H9 (cell line): ENCODE results near the gene POLR2L. TPM values are rescaled to one million over a fixed set of nuclear protein-coding genes. Genes with fewer than 3 reads are reported as not detected.

Experiments used
- DNase-seq: peaks from one replicate; pipeline ENCODE4 v3.0.0-alpha.2; 2017
- H2AFZ ChIP-seq: one replicate; pipeline ENCODE4 v1.6.1; 2013; ENCODE audit warnings: mild to moderate bottlenecking, low read length, control low read depth, moderate library complexity
- H2AK5ac ChIP-seq: 2 replicates; pipeline ENCODE4 v1.6.1; 2013; ENCODE audit warnings: low read length, control low read depth, mixed read lengths; ENCODE audit not compliant: insufficient read length
- H2BK120ac ChIP-seq: one replicate; pipeline ENCODE4 v1.6.1; 2013; ENCODE audit warnings: low read depth, mild to moderate bottlenecking, low read length, control low read depth, inconsistent platforms; ENCODE audit not compliant: poor library complexity, severe bottlenecking
- H2BK12ac ChIP-seq: 2 replicates; pipeline ENCODE4 v1.6.1; 2013; ENCODE audit warnings: low read length, control low read depth, mixed read lengths, low read depth; ENCODE audit not compliant: insufficient read length
- H2BK15ac ChIP-seq: 2 replicates; pipeline ENCODE4 v1.6.1; 2013; ENCODE audit warnings: low read depth, low read length, control low read depth
- H2BK20ac ChIP-seq: one replicate; pipeline ENCODE4 v1.6.1; 2013; ENCODE audit warnings: low read depth, mild to moderate bottlenecking, low read length, control low read depth, inconsistent platforms; ENCODE audit not compliant: poor library complexity, severe bottlenecking
- H2BK5ac ChIP-seq: 2 replicates; pipeline ENCODE4 v1.6.1; 2013; ENCODE audit warnings: low read length, control low read depth, mixed read lengths; ENCODE audit not compliant: insufficient read length
- H3K14ac ChIP-seq: 2 replicates; pipeline ENCODE4 v1.6.1; 2013; ENCODE audit warnings: low read length, control low read depth; ENCODE audit not compliant: insufficient read depth
- H3K18ac ChIP-seq: 2 replicates; pipeline ENCODE4 v1.6.1; 2013; ENCODE audit warnings: low read depth, mild to moderate bottlenecking, mixed read lengths, low read length, control low read depth; ENCODE audit not compliant: insufficient read length
- H3K23ac ChIP-seq: 2 replicates; pipeline ENCODE4 v1.6.1; 2013; ENCODE audit warnings: low read length, control low read depth, mixed read lengths, low read depth; ENCODE audit not compliant: insufficient read length
- H3K23me2 ChIP-seq: 2 replicates; pipeline ENCODE4 v1.6.1; 2013; ENCODE audit warnings: low read depth, mild to moderate bottlenecking, mixed read lengths, low read length, control low read depth; ENCODE audit not compliant: insufficient read length, poor library complexity, severe bottlenecking
- H3K27ac ChIP-seq: 2 replicates; pipeline ENCODE4 v1.5.1; 2013; ENCODE audit warnings: low read length, control low read depth, mixed read lengths, low read depth; ENCODE audit not compliant: insufficient read length
- H3K27me3 ChIP-seq: 2 replicates; pipeline ENCODE4 v1.6.1; 2013; ENCODE audit warnings: low read length, control low read depth, inconsistent platforms; ENCODE audit not compliant: insufficient read depth
- H3K4ac ChIP-seq: 2 replicates; pipeline ENCODE4 v1.6.1; 2013; ENCODE audit warnings: low read depth, mild to moderate bottlenecking, control low read depth, inconsistent platforms, low read length, moderate library complexity
- H3K4me1 ChIP-seq: 2 replicates; pipeline ENCODE4 v1.6.1; 2013; ENCODE audit warnings: low read length, control low read depth, inconsistent platforms; ENCODE audit not compliant: insufficient read depth
- H3K4me2 ChIP-seq: 2 replicates; pipeline ENCODE4 v1.6.1; 2013; ENCODE audit warnings: low read length, control low read depth, mixed read lengths; ENCODE audit not compliant: insufficient read length, insufficient read depth
- H3K56ac ChIP-seq: 2 replicates; pipeline ENCODE4 v1.6.1; 2013; ENCODE audit warnings: low read depth, mild to moderate bottlenecking, mixed read lengths, low read length, control low read depth; ENCODE audit not compliant: insufficient read length
- H3K79me1 ChIP-seq: 2 replicates; pipeline ENCODE4 v1.6.1; 2013; ENCODE audit warnings: low read depth, mild to moderate bottlenecking, moderate library complexity, low read length, control low read depth, inconsistent platforms; ENCODE audit not compliant: insufficient read depth, poor library complexity, severe bottlenecking
- H3K79me2 ChIP-seq: 2 replicates; pipeline ENCODE4 v1.6.1; 2013; ENCODE audit warnings: low read length, control low read depth, inconsistent platforms; ENCODE audit not compliant: insufficient read depth
- H3K9ac ChIP-seq: 2 replicates; pipeline ENCODE4 v1.6.1; 2013; ENCODE audit warnings: low read length, control low read depth, mixed read lengths; ENCODE audit not compliant: insufficient read length; ENCODE audit errors: extremely low read depth
- H3K9me3 ChIP-seq: one replicate; pipeline ENCODE4 v1.6.1; 2013; ENCODE audit warnings: low read depth, low read length, inconsistent platforms; ENCODE audit not compliant: control insufficient read depth
- H3T11ph ChIP-seq: one replicate; pipeline ENCODE4 v1.6.1; 2013; ENCODE audit warnings: mild to moderate bottlenecking, low read length, control low read depth, inconsistent platforms
- H4K20me1 ChIP-seq: one replicate; pipeline ENCODE4 v1.6.1; 2013; ENCODE audit not compliant: control insufficient read depth, insufficient read length, insufficient read depth
- H4K5ac ChIP-seq: 2 replicates; pipeline ENCODE4 v1.6.1; 2013; ENCODE audit warnings: low read depth, mild to moderate bottlenecking, mixed read lengths, low read length, control low read depth; ENCODE audit not compliant: insufficient read length
- H4K8ac ChIP-seq: replicated peaks from 2 replicates; pipeline ENCODE4 v1.6.1; 2013; ENCODE audit warnings: low read length, control low read depth, mixed read lengths, low read depth; ENCODE audit not compliant: insufficient read length
- H4K91ac ChIP-seq: 2 replicates; pipeline ENCODE4 v1.6.1; 2013; ENCODE audit warnings: low read depth, mild to moderate bottlenecking, moderate library complexity, mixed read lengths, low read length, control low read depth; ENCODE audit not compliant: insufficient read length
- H3K27ac Mint-ChIP-seq, 3 experiments: 2 replicates in 2 of 3; 3 replicates in 1 of 3; pipeline ENCODE4 v1.8.0; 2020 to 2021; ENCODE audit warnings: mixed read lengths in 3 of 3, mild to moderate bottlenecking in 1 of 3, moderate library complexity in 1 of 3
- H3K27me3 Mint-ChIP-seq: 2 replicates; pipeline ENCODE4 v1.8.0; 2021; ENCODE audit warnings: low read depth, mild to moderate bottlenecking, moderate library complexity, mixed read lengths
- H3K36me3 Mint-ChIP-seq, 3 experiments: 2 replicates in 2 of 3; 3 replicates in 1 of 3; pipeline ENCODE4 v1.8.0; 2020 to 2021; ENCODE audit warnings: low read depth in 3 of 3, mixed read lengths in 3 of 3; ENCODE audit not compliant: insufficient read depth in 1 of 3
- H3K4me1 Mint-ChIP-seq, 2 experiments: 2 replicates each; pipeline ENCODE4 v1.8.0; 2020; ENCODE audit warnings: mixed read lengths in 2 of 2
- H3K4me3 Mint-ChIP-seq, 2 experiments: 2 replicates in 1 of 2; 3 replicates in 1 of 2; pipeline ENCODE4 v1.8.0; 2020 to 2021; ENCODE audit warnings: mild to moderate bottlenecking in 2 of 2, mixed read lengths in 2 of 2, moderate library complexity in 1 of 2
- H3K9me3 Mint-ChIP-seq, 2 experiments: 2 replicates in 1 of 2; 3 replicates in 1 of 2; pipeline ENCODE4 v1.8.0; 2020; ENCODE audit warnings: mild to moderate bottlenecking in 2 of 2, mixed read lengths in 2 of 2, moderate library complexity in 1 of 2
- CTCF ChIP-seq: fragments of 200-600 bp; sonication (generic); conservative IDR thresholded peaks from 3 replicates; pipeline ENCODE4 v1.8.0; 2021; ENCODE audit warnings: antibody characterized with exemption, mild to moderate bottlenecking
- WGBS: extraction: QIAGEN DNeasy Blood & Tissue Kit; methylation state at CpG from one replicate; pipeline ENCODE4 v1.1.7; 2013; ENCODE audit warnings: missing lambda C conversion rate, low lambda C conversion rate, mixed read lengths; ENCODE audit not compliant: insufficient read length; ENCODE audit errors: extremely low coverage; 5-methylcytosine and 5-hydroxymethylcytosine counted together
- total RNA-seq: library from RNA; stranded (reverse); gene quantifications from 2 replicates; pipeline ENCODE4 v1.2.1, GENCODE V29; 2021

The POLR2L gene
- total RNA-seq, 1 experiment from 2014 or later, result 135 TPM

GRCh38 chr11:818396-819128, 23.8 kb downstream of the POLR2L start, which contains the start of gene PNPLA2:
PNPLA2 (plus strand) TSS chr11:818914; CDS start chr11:819719, 805 bp downstream.
- H3K27ac ChIP-seq, result no peak within 1 kb of the TSS

More at GRCh38 chr11:818396-819128, 23.8 kb downstream of the POLR2L start, which contains the start of gene PNPLA2:
- H3K27me3 ChIP-seq, result no peaks in the 10 kb centered on the region
- H3K4me2 ChIP-seq, result peak within 1 kb of the TSS; percentile 46
- H3K4ac ChIP-seq, result no peak within 1 kb of the TSS
- no peak within 1 kb of the TSS for H2BK15ac ChIP-seq
- H3K14ac ChIP-seq, result no peak within 1 kb of the TSS
- no peak within 1 kb of the TSS for H2AFZ ChIP-seq
- H4K20me1 ChIP-seq, result no peaks in the 10 kb centered on the region
- no peak within 1 kb of the TSS for H2AK5ac ChIP-seq
- H2BK20ac ChIP-seq, result no peak within 1 kb of the TSS
- H4K8ac ChIP-seq, result no peak within 1 kb of the TSS
- no peaks in the 10 kb centered on the region for H3K4me1 ChIP-seq
- H3K27ac Mint-ChIP-seq, result peak within 1 kb of the TSS in 2 of 3 experiments; percentile 31 to 47; a peak in 2 of 7 replicates
- no peak within 1 kb of the TSS for H2BK5ac ChIP-seq
- H3K27me3 Mint-ChIP-seq, result peaks cover 2% of the 10 kb centered on the region; the same call in 1 of the 2 replicates
- H3K79me2 ChIP-seq, result no peaks in the 10 kb centered on the region
- H3K23me2 ChIP-seq, result peaks cover 5% of the 10 kb centered on the region
- H3K56ac ChIP-seq, result no peak within 1 kb of the TSS
- no peak within 1 kb of the TSS for H3K23ac ChIP-seq
- no peak within 1 kb of the TSS for H3K18ac ChIP-seq
- H3T11ph ChIP-seq, result no peak within 1 kb of the TSS
- WGBS, result no CpG with 5 or more reads among the region's 20 CpGs
- H3K79me1 ChIP-seq, result no peaks in the 10 kb centered on the region
- no peak within 1 kb of the TSS for H4K91ac ChIP-seq
- no peak within 1 kb of the TSS for H2BK120ac ChIP-seq
- H4K5ac ChIP-seq, result no peak within 1 kb of the TSS
- H3K9me3 Mint-ChIP-seq, result no peaks in the 10 kb centered on the region; a peak in 1 of 5 replicates
- H3K9ac ChIP-seq, result peak within 1 kb of the TSS; percentile 50
- peaks cover 2 to 14% (median 12%) of the 10 kb centered on the region in 3 experiments; a peak in 6 of 7 replicates for H3K36me3 Mint-ChIP-seq
- no peak for DNase-seq
- H3K4me3 Mint-ChIP-seq, result peak within 1 kb of the TSS; percentile 76 to 87
- H2BK12ac ChIP-seq, result no peak within 1 kb of the TSS
- no peaks in the 10 kb centered on the region for H3K9me3 ChIP-seq
- H3K4me1 Mint-ChIP-seq, result peaks cover 10 to 21% of the 10 kb centered on the region in 2 experiments
- no peak for TF ChIP-seq CTCF
